ENCODE measurements around the gene RBL1. TPM values are rescaled to one million over a fixed set of nuclear protein-coding genes. Genes with fewer than 3 reads are reported as not detected.

Gene RBL1
- total and polyA plus RNA-seq, 2 donors, result 4.1 to 20.8 TPM

- no peaks in the 10 kb centered on the region for H3K36me3 ChIP-seq (ENCODE audit: control insufficient read depth in 2 of 2, insufficient read depth in 2 of 2, low read length in 1 of 2)
- H3K4me1 ChIP-seq (ENCODE audit: control insufficient read depth in 2 of 2, insufficient read depth in 2 of 2, low read length in 2 of 2), result peaks cover 19 to 41% of the 10 kb centered on the region in 2 donors
- 1% methylated on average over 66 of the region's 66 CpGs for WGBS
- H3K4me3 ChIP-seq (ENCODE audit: low read length in 2 of 2), result peak within 1 kb of the TSS; percentile 56 to 57
- DNase-seq (ENCODE audit: low read depth in 6 of 9, low spot score in 9 of 9), result peak in 3 of 9 donors; percentile 38 to 67 (median 55)
- H3K27me3 ChIP-seq (ENCODE audit: control insufficient read depth in 2 of 2, insufficient read depth in 1 of 2, low read length in 1 of 2), result peaks cover 23 to 39% of the 10 kb centered on the region in 2 donors
- peak within 1 kb of the TSS; percentile 62 to 76 for H3K27ac ChIP-seq (ENCODE audit: low read depth in 1 of 2, low read length in 1 of 2)
- H3K9me3 ChIP-seq (ENCODE audit: control insufficient read depth in 2 of 2, insufficient read depth in 1 of 2, low read length in 1 of 2), result peaks cover 0 to 3% of the 10 kb centered on the region in 2 donors
Observed at GRCh38 chr20:36951198-36951978, 144.4 kb downstream of the RBL1 start, which contains the start of gene SAMHD1. TSS of gene SAMHD1 (minus strand) at chr20:36951708. CDS start at chr20:36951643, 65 bp downstream.

DNA sequence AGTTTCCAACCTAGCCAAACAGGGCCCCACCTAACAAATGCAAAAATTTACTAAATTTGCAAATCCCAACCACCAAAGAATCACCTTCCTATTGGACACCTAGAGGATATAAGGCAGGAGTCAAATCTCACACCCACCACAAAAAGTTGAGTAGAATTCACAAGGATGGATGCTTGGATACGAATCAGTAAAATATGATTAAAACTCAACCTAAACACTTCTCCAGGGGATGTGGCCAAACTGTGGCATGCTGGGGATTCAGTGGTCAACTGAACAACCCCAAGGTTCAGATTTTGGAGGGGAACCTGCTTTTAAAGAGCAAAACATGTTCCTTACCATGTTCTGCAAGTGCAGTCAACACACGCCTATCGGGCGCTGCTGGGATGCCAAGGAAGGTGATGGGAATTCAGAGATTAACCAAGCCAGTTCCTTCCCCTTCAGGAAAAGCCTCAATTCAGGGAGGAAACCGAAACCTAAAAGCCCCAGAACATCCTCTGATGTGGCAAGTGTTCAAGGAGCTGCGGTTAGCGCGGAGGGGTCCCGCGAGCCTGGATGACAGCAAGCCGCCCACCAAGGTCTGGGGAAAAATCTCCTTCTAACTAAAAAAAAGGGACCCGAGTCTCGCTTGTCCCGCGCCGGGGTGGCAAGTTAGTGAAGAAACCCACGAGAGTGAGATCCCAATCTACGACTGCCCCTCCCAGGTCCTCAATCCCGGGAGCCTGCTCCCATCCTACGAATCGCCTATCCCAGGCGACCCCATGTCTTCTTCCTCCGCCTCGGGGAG is 145.2 kb downstream of the RBL1 start:
- no peaks in the 10 kb centered on the region for H3K36me3 ChIP-seq (ENCODE audit: control insufficient read depth in 2 of 2, insufficient read depth in 2 of 2, low read length in 1 of 2)
- peak overlapping the region; percentile 56 to 57 for H3K4me3 ChIP-seq (ENCODE audit: low read length in 2 of 2)
- peak overlapping the region; percentile 2 to 76 for H3K27ac ChIP-seq (ENCODE audit: low read depth in 1 of 2, low read length in 1 of 2)
- under 1% methylated on average over 24 of the region's 24 CpGs for WGBS
- H3K4me1 ChIP-seq (ENCODE audit: control insufficient read depth in 2 of 2, insufficient read depth in 2 of 2, low read length in 2 of 2), result peaks cover 19 to 34% of the 10 kb centered on the region in 2 donors
- peaks cover 0 to 3% of the 10 kb centered on the region in 2 donors for H3K9me3 ChIP-seq (ENCODE audit: control insufficient read depth in 2 of 2, insufficient read depth in 1 of 2, low read length in 1 of 2)
- peak in 2 of 9 donors; percentile 26 to 62 for DNase-seq (ENCODE audit: low read depth in 6 of 9, low spot score in 9 of 9)
- peaks cover 23 to 39% of the 10 kb centered on the region in 2 donors for H3K27me3 ChIP-seq (ENCODE audit: control insufficient read depth in 2 of 2, insufficient read depth in 1 of 2, low read length in 1 of 2)

Other genes with a start within 250 kb of the RBL1 start
- gene TLDC2, start 219.9 kb downstream of the RBL1 start, total RNA-seq, result 0.28 TPM
- gene TLDC2, start 219.9 kb downstream of the RBL1 start, polyA plus RNA-seq, result 0.48 TPM
- 45.3 TPM for gene SAMHD1, start 144.3 kb downstream of the RBL1 start, total RNA-seq
- 86.2 TPM for gene SAMHD1, start 144.3 kb downstream of the RBL1 start, polyA plus RNA-seq
- gene RPN2, start 83.3 kb upstream of the RBL1 start, total RNA-seq, result 156 TPM
- 70.0 TPM for gene RPN2, start 83.3 kb upstream of the RBL1 start, polyA plus RNA-seq
- 2.8 TPM for gene MROH8, start 83.6 kb upstream of the RBL1 start, total RNA-seq
- gene MROH8, start 83.6 kb upstream of the RBL1 start, polyA plus RNA-seq, result 3.2 TPM
- 14.4 TPM for gene GHRH, start 165.8 kb upstream of the RBL1 start, total RNA-seq
- 14.7 TPM for gene GHRH, start 165.8 kb upstream of the RBL1 start, polyA plus RNA-seq
- gene MANBAL, start 193.7 kb upstream of the RBL1 start, total RNA-seq, result 7.4 TPM
- gene MANBAL, start 193.7 kb upstream of the RBL1 start, polyA plus RNA-seq, result 44.8 TPM

All from thymus (tissue), 11 donors.